HepG2 (cell line): ENCODE results near the gene JPH2. TPM values are rescaled to one million over a fixed set of nuclear protein-coding genes. Genes with fewer than 3 reads are reported as not detected.
A peak's percentile ranks its signal among the peaks of the same experiment; 100 is the strongest.

Experiments used
- ATAC-seq: fragments of 200-7000 bp; cut with Tn5 transposase; 3 replicates; pipeline ENCODE4 v1.9.1; 2020; ENCODE audit warnings: mild to moderate bottlenecking, moderate library complexity
- BruUV-seq: library from RNA; stranded (reverse); fragments of 400-500 nt; replicated peaks from 2 replicates; lab custom pipeline; 2021; lab: Mats Ljungman, UMichigan
- CTCF ChIA-PET: fragments of 300-600 bp; formaldehyde crosslinking; extraction: SDS; loops from one replicate; lab custom pipeline; 2021; ENCODE audit warnings: low total read pairs, inconsistent platforms, low intra/inter-chr PET ratio; lab: Yijun Ruan, JAX
- POLR2A ChIA-PET: fragments of 350-600 bp; sonication (Branson Sonifier 250); formaldehyde crosslinking; loops from one replicate; lab custom pipeline; 2020; ENCODE audit warnings: antibody characterized with exemption, inconsistent platforms; lab: Yijun Ruan, JAX
- DNase-seq: peaks from one replicate; pipeline ENCODE4 v3.0.0-alpha.2; 2015; ENCODE audit warnings: low spot score
- FAIRE-seq: peaks from 3 replicates; lab custom pipeline; 2011; peaks lifted over from hg19 to GRCh38; lab: Jason Lieb, UNC
- H2AFZ ChIP-seq: one replicate; pipeline ENCODE4 v1.6.1; 2011; ENCODE audit warnings: low read length, inconsistent platforms
- H3K27ac ChIP-seq: fragments of 300-600 bp; 3 replicates; pipeline ENCODE4 v1.8.0; 2011; ENCODE audit warnings: mixed run types, mild to moderate bottlenecking, mixed read lengths, low read length, inconsistent platforms; ENCODE audit not compliant: insufficient read depth; ENCODE audit errors: extremely low read length
- H3K27me3 ChIP-seq, 2 experiments: fragments of 200-600 bp in 1 of 2; 2 replicates in 1 of 2; 3 replicates in 1 of 2; pipeline versions ENCODE4 v1.6.0 to v1.8.0; 2011; ENCODE audit warnings: low read length in 2 of 2, mild to moderate bottlenecking in 2 of 2, moderate library complexity in 2 of 2, inconsistent platforms in 1 of 2; ENCODE audit not compliant: insufficient read depth in 2 of 2, control insufficient read depth in 1 of 2
- H3K36me3 ChIP-seq, 2 experiments: fragments of 200-600 bp in 1 of 2; replicated peaks in 1 of 2; 2 replicates in 1 of 2; 3 replicates in 1 of 2; pipeline versions ENCODE4 v1.5.1 to v1.8.0; 2011; ENCODE audit warnings: low read length in 2 of 2, inconsistent platforms in 1 of 2; ENCODE audit not compliant: insufficient read depth in 2 of 2, control insufficient read depth in 1 of 2
- H3K4me1 ChIP-seq: 2 replicates; pipeline ENCODE4 v1.5.1; 2012; ENCODE audit warnings: low read length, inconsistent platforms; ENCODE audit not compliant: insufficient read depth
- H3K4me2 ChIP-seq: 2 replicates; pipeline ENCODE4 v1.6.0; 2011; ENCODE audit warnings: low read depth, low read length, inconsistent platforms
- H3K4me3 ChIP-seq, 3 experiments: fragments of 200-600 bp in 1 of 3; sonication (generic), shearing (Covaris generic) in 1 of 3; replicated peaks in 1 of 3; 2 replicates each; pipeline ENCODE4 v1.5.1; 2011 to 2016; ENCODE audit warnings: low read length in 3 of 3, inconsistent platforms in 2 of 3, low read depth in 2 of 3, mild to moderate bottlenecking in 2 of 3, control low read depth in 1 of 3, mixed read lengths in 1 of 3; ENCODE audit not compliant: insufficient read depth in 1 of 3
- H3K79me2 ChIP-seq: one replicate; pipeline ENCODE4 v1.6.1; 2011; ENCODE audit warnings: low read length, inconsistent platforms; ENCODE audit not compliant: insufficient read depth
- H3K9ac ChIP-seq: 2 replicates; pipeline ENCODE4 v1.6.0; 2011; ENCODE audit warnings: mild to moderate bottlenecking, low read depth, low read length, inconsistent platforms; ENCODE audit not compliant: insufficient read depth
- H3K9me3 ChIP-seq: 2 replicates; pipeline ENCODE4 v1.5.1; 2012; ENCODE audit warnings: mild to moderate bottlenecking, low read length
- H4K20me1 ChIP-seq: 2 replicates; pipeline ENCODE4 v1.6.0; 2011; ENCODE audit warnings: inconsistent platforms, mild to moderate bottlenecking, low read length, moderate library complexity; ENCODE audit not compliant: insufficient read depth
- CHD4 ChIP-seq: fragments of 200-600 bp; sonication (generic); IDR thresholded peaks from 2 replicates; pipeline ENCODE4 v1.7.0; 2017; ENCODE audit warnings: mild to moderate bottlenecking, low read length, borderline replicate concordance
- FOXP1 ChIP-seq, 2 experiments: fragments of 450-650 bp in 1 of 2; IDR thresholded peaks; 2 replicates each; pipeline ENCODE4 v1.6.1; 2017 to 2018; ENCODE audit warnings: antibody characterized with exemption in 1 of 2
- HMG20A ChIP-seq: IDR thresholded peaks from 2 replicates; pipeline ENCODE4 v1.6.1; 2016; ENCODE audit warnings: borderline replicate concordance
- HOXA9 ChIP-seq: sonication (generic); formaldehyde crosslinking; IDR thresholded peaks from 2 replicates; pipeline ENCODE4 v1.8.1; 2022; ENCODE audit warnings: missing genetic modification reagents, mild to moderate bottlenecking, moderate library complexity, borderline replicate concordance
- KAT2B ChIP-seq: fragments of 150-350 bp; IDR thresholded peaks from 2 replicates; pipeline ENCODE4 v1.6.1; 2014; ENCODE audit warnings: low read depth, low read length, borderline replicate concordance
- RBM39 ChIP-seq: fragments of 200-400 bp; formaldehyde crosslinking; IDR thresholded peaks from one replicate; pipeline ENCODE4 v1.6.1; 2018; ENCODE audit warnings: antibody characterized with exemption, mild to moderate bottlenecking, low read depth, low read length; ENCODE audit not compliant: poor library complexity, severe bottlenecking
- ZSCAN12 ChIP-seq: sonication (generic); formaldehyde crosslinking; IDR thresholded peaks from 2 replicates; pipeline ENCODE4 v1.9.0; 2021; ENCODE audit warnings: mild to moderate bottlenecking, missing genetic modification reagents
- ZSCAN9 ChIP-seq: IDR thresholded peaks from 2 replicates; pipeline ENCODE4 v1.6.1; 2016; ENCODE audit warnings: borderline replicate concordance
- whole genome bisulfite sequencing: methylation state at CpG from one replicate; pipeline ENCODE4 v1.1.6; 2017; ENCODE audit warnings: low lambda C conversion rate; 5-methylcytosine and 5-hydroxymethylcytosine counted together
- in situ Hi-C: cut with HindIII; loops from 2 replicates; pipeline ENCODE4 v1.10.0; 2017; ENCODE audit warnings: low pct_unique_long_range_greater_than_20kb; ENCODE audit not compliant: extremely low pct_ligation_motif_present
- intact Hi-C: fragments of 100-400 bp; cut with micrococcal nuclease; formaldehyde crosslinking; loops from one replicate; pipeline ENCODE4 v1.10.0; 2022; ENCODE audit not compliant: unreplicated experiment
- polyA plus RNA-seq, 8 experiments: library from polyadenylated mRNA; depleted of rRNA in 3 of 8; stranded (reverse) in 7 of 8; unstranded in 1 of 8; fragments of >200 nt; fragmentation: Illumina TruSeq in 4 of 8; extraction: Trizol in 4 of 8; gene quantifications; 2 replicates each; pipeline versions ENCODE4 v1.2.1 to v1.2.3, GENCODE V29; 2011 to 2016; ENCODE audit warnings: low read depth in 4 of 8, missing spikeins in 1 of 8, mixed read lengths in 1 of 8; ENCODE audit not compliant: insufficient read depth in 1 of 8
- total RNA-seq, 5 experiments: library from RNA; depleted of rRNA; stranded (reverse); fragments of >200 nt; fragmentation: Illumina TruSeq; extraction: Trizol; gene quantifications; 2 replicates each; pipeline ENCODE4 v1.2.3, GENCODE V29; 2016; ENCODE audit warnings: low read depth in 1 of 5
- TF ChIP-seq, protein P1 (sequence below), 2 experiments: sonication (generic) in 1 of 2; formaldehyde crosslinking in 1 of 2; IDR thresholded peaks; 2 replicates each; pipeline versions ENCODE4 v1.4.0 to v1.6.1; 2016 to 2020; ENCODE audit warnings: borderline replicate concordance in 1 of 2, low read depth in 1 of 2, mild to moderate bottlenecking in 1 of 2, missing genetic modification reagents in 1 of 2
- TF ChIP-seq, protein P2 (sequence below): sonication (generic); formaldehyde crosslinking; IDR thresholded peaks from 2 replicates; pipeline ENCODE4 v1.5.0; 2020; ENCODE audit warnings: mild to moderate bottlenecking, low read depth, missing genetic modification reagents, borderline replicate concordance
- TF ChIP-seq, protein P3 (sequence below): IDR thresholded peaks from 2 replicates; pipeline ENCODE4 v1.6.1; 2016; ENCODE audit warnings: low read depth, borderline replicate concordance
- TF ChIP-seq, protein P4 (sequence below): sonication (generic); formaldehyde crosslinking; IDR thresholded peaks from 2 replicates; pipeline ENCODE4 v1.5.1; 2020; ENCODE audit warnings: mild to moderate bottlenecking, missing genetic modification reagents

The JPH2 gene
- total and polyA plus RNA-seq, 2 of the 13 experiments (the other 11 are each of a cell fraction or from before 2014, with no cell fraction given), result 0.42 TPM; not detected in 1

DNA sequence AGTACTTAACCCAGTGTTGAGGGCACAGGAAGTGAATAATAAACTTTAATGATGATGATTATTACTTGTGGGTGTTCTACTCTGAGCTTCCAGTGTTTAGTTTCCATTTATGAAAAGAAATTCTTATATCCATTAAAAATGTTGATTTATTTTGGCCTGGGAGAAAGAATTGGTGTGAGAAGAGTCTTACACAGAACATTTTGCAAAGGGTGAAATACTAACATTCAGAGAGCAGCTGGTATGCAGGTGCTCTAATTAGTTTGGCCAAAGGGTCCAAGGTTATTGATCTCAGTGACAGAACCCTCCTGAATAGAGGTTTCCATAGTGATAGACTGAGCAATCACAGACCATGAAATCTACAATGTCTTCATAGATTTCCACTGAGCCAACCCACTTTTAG lies 19.1 kb upstream of the JPH2 start (continued):
- TF ChIP-seq, protein P1, sequence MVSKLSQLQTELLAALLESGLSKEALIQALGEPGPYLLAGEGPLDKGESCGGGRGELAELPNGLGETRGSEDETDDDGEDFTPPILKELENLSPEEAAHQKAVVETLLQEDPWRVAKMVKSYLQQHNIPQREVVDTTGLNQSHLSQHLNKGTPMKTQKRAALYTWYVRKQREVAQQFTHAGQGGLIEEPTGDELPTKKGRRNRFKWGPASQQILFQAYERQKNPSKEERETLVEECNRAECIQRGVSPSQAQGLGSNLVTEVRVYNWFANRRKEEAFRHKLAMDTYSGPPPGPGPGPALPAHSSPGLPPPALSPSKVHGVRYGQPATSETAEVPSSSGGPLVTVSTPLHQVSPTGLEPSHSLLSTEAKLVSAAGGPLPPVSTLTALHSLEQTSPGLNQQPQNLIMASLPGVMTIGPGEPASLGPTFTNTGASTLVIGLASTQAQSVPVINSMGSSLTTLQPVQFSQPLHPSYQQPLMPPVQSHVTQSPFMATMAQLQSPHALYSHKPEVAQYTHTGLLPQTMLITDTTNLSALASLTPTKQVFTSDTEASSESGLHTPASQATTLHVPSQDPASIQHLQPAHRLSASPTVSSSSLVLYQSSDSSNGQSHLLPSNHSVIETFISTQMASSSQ (IDR thresholded peaks at IDR 0.05; ENCODE audit: low read depth), result no peak
- TF ChIP-seq, protein P1 (CRISPR knock-in tag; IDR thresholded peaks at IDR 0.05; ENCODE audit: borderline replicate concordance), result no peak
- TF ChIP-seq ZSCAN9 (CRISPR knock-in tag) (no peak), FOXP1 (IDR thresholded peaks at IDR 0.05) (no peak), FOXP1 (CRISPR knock-in tag; IDR thresholded peaks at IDR 0.05) (no peak), KAT2B (0 out of 2 replicates have a peak, but pooled peaks have one; percentile 16), RBM39 (no peak)
- TF ChIP-seq, protein P2, sequence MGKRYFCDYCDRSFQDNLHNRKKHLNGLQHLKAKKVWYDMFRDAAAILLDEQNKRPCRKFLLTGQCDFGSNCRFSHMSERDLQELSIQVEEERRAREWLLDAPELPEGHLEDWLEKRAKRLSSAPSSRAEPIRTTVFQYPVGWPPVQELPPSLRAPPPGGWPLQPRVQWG, result no peak
- TF ChIP-seq, protein P3, sequence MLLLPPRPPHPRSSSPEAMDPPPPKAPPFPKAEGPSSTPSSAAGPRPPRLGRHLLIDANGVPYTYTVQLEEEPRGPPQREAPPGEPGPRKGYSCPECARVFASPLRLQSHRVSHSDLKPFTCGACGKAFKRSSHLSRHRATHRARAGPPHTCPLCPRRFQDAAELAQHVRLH, result no peak

DNA sequence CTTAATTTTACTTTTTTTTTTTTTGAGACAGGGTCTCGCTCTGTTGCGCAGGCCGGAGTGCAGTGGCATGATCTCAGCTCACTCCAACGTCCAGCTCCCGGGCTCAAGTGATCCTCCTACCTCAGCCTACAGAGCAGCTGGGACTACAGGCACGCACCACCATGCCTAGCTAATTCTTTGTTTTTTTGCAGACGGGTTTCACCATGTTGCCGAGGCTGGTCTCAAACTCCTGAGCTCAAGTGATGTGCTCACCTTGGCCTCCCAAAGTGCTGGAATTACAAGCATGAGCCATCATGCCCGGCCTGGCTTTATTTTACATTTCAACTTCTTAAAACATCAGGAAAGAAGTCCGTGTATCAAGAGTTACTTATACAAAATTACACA lies 17.8 kb upstream of the JPH2 start:
- in situ Hi-C loops, result no loop called here
- no peak overlapping the region for H3K27ac ChIP-seq
- peaks cover 41% of the 10 kb centered on the region for H4K20me1 ChIP-seq
- ChIA-PET CTCF (no interaction called here), POLR2A (no interaction called here)
- ATAC-seq (no peak), FAIRE-seq (no peak), DNase-seq (no peak)
- H3K4me1 ChIP-seq, result peaks cover 51% of the 10 kb centered on the region
- WGBS, result 95% methylated on average over 10 of the region's 10 CpGs
- H3K27me3 ChIP-seq, result no peaks in the 10 kb centered on the region; a peak in 1 of 5 replicates
- no TSS peak for BruUV-seq
- H2AFZ ChIP-seq, result no peak overlapping the region
- H3K79me2 ChIP-seq, result peaks cover 96% of the 10 kb centered on the region
- no peaks in the 10 kb centered on the region for H3K9me3 ChIP-seq
- peaks cover 22 to 51% of the 10 kb centered on the region in 2 experiments for H3K36me3 ChIP-seq
- no peak overlapping the region for H3K9ac ChIP-seq
- H3K4me3 ChIP-seq, result no peak overlapping the region
- intact Hi-C loops, result loop anchor here (10.0 kb wide), 2 partner anchors 480 to 540 kb away; partner anchors contain the start of genes GTSF1L and MYBL2
- H3K4me2 ChIP-seq, result no peak overlapping the region
- TF ChIP-seq CHD4, result no peak
- TF ChIP-seq HOXA9 (CRISPR knock-in tag), result no peak
- TF ChIP-seq ZSCAN12, result no peak
- TF ChIP-seq, protein P4, sequence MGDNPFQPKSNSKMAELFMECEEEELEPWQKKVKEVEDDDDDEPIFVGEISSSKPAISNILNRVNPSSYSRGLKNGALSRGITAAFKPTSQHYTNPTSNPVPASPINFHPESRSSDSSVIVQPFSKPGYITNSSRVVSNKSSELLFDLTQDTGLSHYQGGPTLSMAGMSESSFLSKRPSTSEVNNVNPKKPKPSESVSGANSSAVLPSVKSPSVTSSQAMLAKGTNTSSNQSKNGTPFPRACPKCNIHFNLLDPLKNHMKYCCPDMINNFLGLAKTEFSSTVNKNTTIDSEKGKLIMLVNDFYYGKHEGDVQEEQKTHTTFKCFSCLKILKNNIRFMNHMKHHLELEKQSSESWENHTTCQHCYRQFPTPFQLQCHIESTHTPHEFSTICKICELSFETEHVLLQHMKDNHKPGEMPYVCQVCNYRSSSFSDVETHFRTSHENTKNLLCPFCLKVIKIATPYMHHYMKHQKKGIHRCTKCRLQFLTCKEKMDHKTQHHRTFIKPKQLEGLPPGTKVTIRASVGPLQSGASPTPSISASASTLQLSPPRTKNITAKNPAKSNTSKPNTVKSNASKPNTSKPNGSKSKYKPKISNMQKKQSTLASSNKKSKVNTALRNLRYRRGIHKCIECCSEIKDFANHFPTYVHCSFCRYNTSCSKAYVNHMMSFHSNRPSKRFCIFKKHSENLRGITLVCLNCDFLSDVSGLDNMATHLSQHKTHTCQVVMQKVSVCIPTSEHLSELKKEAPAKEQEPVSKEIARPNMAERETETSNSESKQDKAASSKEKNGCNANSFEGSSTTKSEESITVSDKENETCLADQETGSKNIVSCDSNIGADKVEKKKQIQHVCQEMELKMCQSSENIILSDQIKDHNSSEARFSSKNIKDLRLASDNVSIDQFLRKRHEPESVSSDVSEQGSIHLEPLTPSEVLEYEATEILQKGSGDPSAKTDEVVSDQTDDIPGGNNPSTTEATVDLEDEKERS (CRISPR knock-in tag), result no peak
- TF ChIP-seq HMG20A (CRISPR knock-in tag), result no peak
